Panc1 (cell line): Measurements from ENCODE around the gene AGBL4. TPM values are rescaled to one million over a fixed set of nuclear protein-coding genes. Genes with fewer than 3 reads are reported as not detected.

ENCODE experiments used
- ATAC-seq: fragments of 200-7000 bp; cut with Tn5 transposase; 2 replicates; pipeline ENCODE4 v1.9.1; 2020; ENCODE audit warnings: mild to moderate bottlenecking, moderate library complexity
- BruUV-seq: library from RNA; stranded (reverse); fragments of 400-500 nt; replicated peaks from 2 replicates; lab custom pipeline; 2021; lab: Mats Ljungman, UMichigan
- CTCF ChIA-PET: fragments of 300-600 bp; sonication (Branson Sonifier 250); formaldehyde crosslinking; loops from one replicate; lab custom pipeline; 2022; ENCODE audit warnings: antibody characterized with exemption; lab: Charles Lee
- POLR2A ChIA-PET: fragments of 300-600 bp; sonication (Branson Sonifier 250); formaldehyde crosslinking; loops from one replicate; lab custom pipeline; 2022; ENCODE audit warnings: antibody characterized with exemption; lab: Charles Lee
- DNase-seq: peaks from one replicate; pipeline ENCODE4 v3.0.0-alpha.2; 2010; ENCODE audit warnings: low read depth, low spot score
- H3K27ac ChIP-seq: 2 replicates; pipeline ENCODE4 v1.5.1; 2011; ENCODE audit warnings: mild to moderate bottlenecking, low read length, inconsistent platforms
- H3K27me3 ChIP-seq: fragments of 200-500 bp; sonication (Bioruptor generic); 2 replicates; pipeline ENCODE4 v1.6.0; 2014; ENCODE audit warnings: low read length, inconsistent platforms; ENCODE audit not compliant: control insufficient read depth, insufficient read depth
- H3K36me3 ChIP-seq: fragments of 200-500 bp; sonication (Bioruptor generic); 2 replicates; pipeline ENCODE4 v1.5.1; 2014; ENCODE audit warnings: inconsistent platforms, mild to moderate bottlenecking, low read length, moderate library complexity; ENCODE audit not compliant: control insufficient read depth, insufficient read depth
- H3K4me1 ChIP-seq: 2 replicates; pipeline ENCODE4 v1.5.1; 2011; ENCODE audit warnings: inconsistent platforms, mild to moderate bottlenecking, low read length, moderate library complexity; ENCODE audit not compliant: control insufficient read depth, insufficient read depth
- H3K4me3 ChIP-seq, 2 experiments: 2 replicates each; pipeline ENCODE4 v1.5.1; 2011 to 2012; ENCODE audit warnings: low read depth in 2 of 2, low read length in 2 of 2, mild to moderate bottlenecking in 2 of 2, inconsistent platforms in 1 of 2, moderate library complexity in 1 of 2
- H3K9me3 ChIP-seq: fragments of 200-500 bp; sonication (Bioruptor generic); 2 replicates; pipeline ENCODE4 v1.5.1; 2014; ENCODE audit warnings: low read depth, mild to moderate bottlenecking, inconsistent platforms, low read length, moderate library complexity; ENCODE audit not compliant: control insufficient read depth, insufficient read depth
- POLR2AphosphoS5 ChIP-seq: IDR thresholded peaks from 2 replicates; pipeline ENCODE4 v1.6.1; 2012; ENCODE audit warnings: mild to moderate bottlenecking, low read depth, low read length, moderate library complexity
- SIN3A ChIP-seq: IDR thresholded peaks from 2 replicates; pipeline ENCODE4 v1.6.1; 2012; ENCODE audit warnings: low read depth, mild to moderate bottlenecking, low read length, moderate library complexity, borderline replicate concordance; ENCODE audit not compliant: insufficient read depth
- TCF7L2 ChIP-seq: IDR thresholded peaks from 2 replicates; pipeline ENCODE4 v1.6.1; 2011; ENCODE audit warnings: mild to moderate bottlenecking, low read depth, low read length, inconsistent platforms
- in situ Hi-C: cut with HindIII; loops from 2 replicates; pipeline ENCODE4 v1.10.0; 2016; ENCODE audit warnings: low sequenced_read_pairs, low pct_unique_long_range_greater_than_20kb
- intact Hi-C: fragments of 100-400 bp; cut with micrococcal nuclease; formaldehyde crosslinking; loops from one replicate; pipeline ENCODE4 v1.10.0; 2022; ENCODE audit not compliant: unreplicated experiment
- total RNA-seq: library from RNA; stranded (reverse); gene quantifications from one replicate; pipeline ENCODE4 v1.2.1, GENCODE V29; 2021; ENCODE audit not compliant: unreplicated experiment
- TF ChIP-seq, protein P1 (sequence below), 2 experiments: IDR thresholded peaks; 2 replicates each; pipeline ENCODE4 v1.6.1; 2011 to 2012; ENCODE audit warnings: low read depth in 2 of 2, control low read depth in 1 of 2, low read length in 1 of 2, mild to moderate bottlenecking in 1 of 2, moderate library complexity in 1 of 2; ENCODE audit not compliant: insufficient read depth in 1 of 2
- TF ChIP-seq, protein P2 (sequence below): fragments of 450-650 bp; IDR thresholded peaks from 2 replicates; pipeline ENCODE4 v1.5.1; 2017; ENCODE audit warnings: mild to moderate bottlenecking

AGBL4 gene
- total RNA-seq, 1 experiment from 2014 or later, result not detected

DNA sequence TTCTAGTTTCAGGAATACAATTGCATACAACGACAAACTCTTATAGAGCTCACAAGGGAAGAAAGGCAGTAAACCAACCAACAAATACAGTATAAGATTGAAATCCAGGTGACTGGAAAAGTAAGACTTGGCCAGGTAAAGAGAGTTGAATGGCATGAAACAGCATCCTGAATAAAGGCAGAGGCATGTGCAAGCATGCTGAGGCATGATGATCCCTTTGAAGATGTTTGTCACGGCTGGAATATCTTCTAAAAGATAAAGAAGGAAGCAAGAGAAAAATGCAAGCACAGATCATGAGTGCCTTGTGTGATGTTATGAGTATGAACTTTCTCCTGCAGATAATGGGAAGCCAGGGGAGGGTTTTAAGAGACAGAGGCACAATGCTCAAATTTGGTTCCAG, 1468.5 kb downstream of the AGBL4 start:
- Histone ChIP-seq H3K4me3 (no peak overlapping the region), H3K4me1 (no peaks in the 10 kb centered on the region), H3K27me3 (peaks cover 10% of the 10 kb centered on the region; the same call in 1 of the 2 replicates), H3K36me3 (no peaks in the 10 kb centered on the region), H3K27ac (no peak overlapping the region), H3K9me3 (no peaks in the 10 kb centered on the region)
- ATAC-seq, result no peak
- TF ChIP-seq TCF7L2, result no peak
- TF ChIP-seq, protein P1, sequence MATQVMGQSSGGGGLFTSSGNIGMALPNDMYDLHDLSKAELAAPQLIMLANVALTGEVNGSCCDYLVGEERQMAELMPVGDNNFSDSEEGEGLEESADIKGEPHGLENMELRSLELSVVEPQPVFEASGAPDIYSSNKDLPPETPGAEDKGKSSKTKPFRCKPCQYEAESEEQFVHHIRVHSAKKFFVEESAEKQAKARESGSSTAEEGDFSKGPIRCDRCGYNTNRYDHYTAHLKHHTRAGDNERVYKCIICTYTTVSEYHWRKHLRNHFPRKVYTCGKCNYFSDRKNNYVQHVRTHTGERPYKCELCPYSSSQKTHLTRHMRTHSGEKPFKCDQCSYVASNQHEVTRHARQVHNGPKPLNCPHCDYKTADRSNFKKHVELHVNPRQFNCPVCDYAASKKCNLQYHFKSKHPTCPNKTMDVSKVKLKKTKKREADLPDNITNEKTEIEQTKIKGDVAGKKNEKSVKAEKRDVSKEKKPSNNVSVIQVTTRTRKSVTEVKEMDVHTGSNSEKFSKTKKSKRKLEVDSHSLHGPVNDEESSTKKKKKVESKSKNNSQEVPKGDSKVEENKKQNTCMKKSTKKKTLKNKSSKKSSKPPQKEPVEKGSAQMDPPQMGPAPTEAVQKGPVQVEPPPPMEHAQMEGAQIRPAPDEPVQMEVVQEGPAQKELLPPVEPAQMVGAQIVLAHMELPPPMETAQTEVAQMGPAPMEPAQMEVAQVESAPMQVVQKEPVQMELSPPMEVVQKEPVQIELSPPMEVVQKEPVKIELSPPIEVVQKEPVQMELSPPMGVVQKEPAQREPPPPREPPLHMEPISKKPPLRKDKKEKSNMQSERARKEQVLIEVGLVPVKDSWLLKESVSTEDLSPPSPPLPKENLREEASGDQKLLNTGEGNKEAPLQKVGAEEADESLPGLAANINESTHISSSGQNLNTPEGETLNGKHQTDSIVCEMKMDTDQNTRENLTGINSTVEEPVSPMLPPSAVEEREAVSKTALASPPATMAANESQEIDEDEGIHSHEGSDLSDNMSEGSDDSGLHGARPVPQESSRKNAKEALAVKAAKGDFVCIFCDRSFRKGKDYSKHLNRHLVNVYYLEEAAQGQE (IDR thresholded peaks at IDR 0.05; ENCODE audit: insufficient read depth in 1 of 2, low read depth in 2 of 2, low read length in 1 of 2), result no peak
- TF ChIP-seq, protein P2, sequence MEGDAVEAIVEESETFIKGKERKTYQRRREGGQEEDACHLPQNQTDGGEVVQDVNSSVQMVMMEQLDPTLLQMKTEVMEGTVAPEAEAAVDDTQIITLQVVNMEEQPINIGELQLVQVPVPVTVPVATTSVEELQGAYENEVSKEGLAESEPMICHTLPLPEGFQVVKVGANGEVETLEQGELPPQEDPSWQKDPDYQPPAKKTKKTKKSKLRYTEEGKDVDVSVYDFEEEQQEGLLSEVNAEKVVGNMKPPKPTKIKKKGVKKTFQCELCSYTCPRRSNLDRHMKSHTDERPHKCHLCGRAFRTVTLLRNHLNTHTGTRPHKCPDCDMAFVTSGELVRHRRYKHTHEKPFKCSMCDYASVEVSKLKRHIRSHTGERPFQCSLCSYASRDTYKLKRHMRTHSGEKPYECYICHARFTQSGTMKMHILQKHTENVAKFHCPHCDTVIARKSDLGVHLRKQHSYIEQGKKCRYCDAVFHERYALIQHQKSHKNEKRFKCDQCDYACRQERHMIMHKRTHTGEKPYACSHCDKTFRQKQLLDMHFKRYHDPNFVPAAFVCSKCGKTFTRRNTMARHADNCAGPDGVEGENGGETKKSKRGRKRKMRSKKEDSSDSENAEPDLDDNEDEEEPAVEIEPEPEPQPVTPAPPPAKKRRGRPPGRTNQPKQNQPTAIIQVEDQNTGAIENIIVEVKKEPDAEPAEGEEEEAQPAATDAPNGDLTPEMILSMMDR, result no peak
- TF ChIP-seq POLR2AphosphoS5, result no peak
- TF ChIP-seq SIN3A, result no peak
- BruUV-seq, result no TSS peak
- ChIA-PET POLR2A (no interaction called here), CTCF (no interaction called here)
- in situ Hi-C loops, result no loop called here
- intact Hi-C loops, result no loop called here
- DNase-seq, result no peak

DNA sequence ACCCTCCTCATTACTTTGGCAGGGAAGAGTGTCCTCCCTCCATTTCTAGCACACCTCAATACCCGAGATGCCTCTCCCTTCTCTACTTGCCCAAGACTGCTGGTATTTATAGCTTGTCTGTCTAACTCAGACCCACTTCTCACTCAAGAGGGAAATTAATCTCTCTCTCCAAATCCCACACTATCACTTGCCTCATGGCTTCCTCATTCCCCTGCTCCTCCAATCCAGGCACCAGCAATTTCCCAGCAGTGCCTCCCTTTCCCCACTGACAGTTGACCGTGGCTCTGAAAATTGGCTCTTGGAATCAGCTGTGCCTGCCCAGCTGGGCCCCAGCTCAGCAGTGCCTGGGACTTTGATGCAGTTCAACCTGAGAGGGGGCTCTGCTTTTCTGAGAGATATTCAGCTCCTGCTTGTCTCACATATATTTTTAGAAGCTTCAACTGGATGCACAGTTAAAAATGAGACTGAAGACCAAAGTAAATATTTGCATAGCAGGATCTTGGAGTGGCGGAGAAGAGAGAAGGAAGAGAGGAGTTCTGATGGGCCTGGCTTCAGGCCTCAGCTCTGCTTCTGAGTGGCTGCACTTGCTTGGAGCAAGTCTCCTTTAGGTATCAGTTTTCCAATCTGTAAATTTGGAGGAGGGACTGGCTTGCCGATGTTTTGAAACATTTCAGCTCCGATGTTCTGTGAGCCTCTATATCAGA, 1470.7 kb downstream of the AGBL4 start:
- BruUV-seq, result no TSS peak
- no peak overlapping the region for H3K4me3 ChIP-seq
- H3K9me3 ChIP-seq, result no peaks in the 10 kb centered on the region
- H3K4me1 ChIP-seq, result no peaks in the 10 kb centered on the region
- no peak overlapping the region for H3K27ac ChIP-seq
- peaks cover 8% of the 10 kb centered on the region; the same call in 1 of the 2 replicates for H3K27me3 ChIP-seq
- DNase-seq (no peak), ATAC-seq (no peak)
- intact Hi-C loops, result no loop called here
- TF ChIP-seq, protein P2, result no peak
- TF ChIP-seq POLR2AphosphoS5, result no peak
- TF ChIP-seq SIN3A, result no peak
- TF ChIP-seq TCF7L2, result no peak
- TF ChIP-seq, protein P1 (IDR thresholded peaks at IDR 0.05; ENCODE audit: insufficient read depth in 1 of 2, low read depth in 2 of 2, low read length in 1 of 2), result no peak
- CTCF ChIA-PET, result no interaction called here
- POLR2A ChIA-PET, result no interaction called here
- in situ Hi-C loops, result no loop called here
- H3K36me3 ChIP-seq, result no peaks in the 10 kb centered on the region
